ENCODE data around the gene PRIMPOL.

GRCh38 chr4:184719407-184719806 lies 69.9 kb downstream of the PRIMPOL start:
- TF ChIP-seq CTCF (IDR thresholded peaks at IDR 0.05; ENCODE audit: low read length) (no peak), EZH2 (IDR thresholded peaks at IDR 0.05; ENCODE audit: borderline replicate concordance, low read length) (no peak)

Data from OCI-LY1 (cell line).